Calu3 (cell line): Measurements from ENCODE around the gene HABP4. TPM values are rescaled to one million over a fixed set of nuclear protein-coding genes. Genes with fewer than 3 reads are reported as not detected.

Experiments
- BruUV-seq: library from RNA; stranded (reverse); fragments of 400-500 nt; replicated peaks from 2 replicates; lab custom pipeline; 2021; lab: Mats Ljungman, UMichigan
- CTCF ChIA-PET: fragments of 300-600 bp; sonication (Branson Sonifier 250); formaldehyde crosslinking; loops from one replicate; lab custom pipeline; 2022; ENCODE audit warnings: antibody characterized with exemption; lab: Charles Lee
- DNase-seq: peaks from one replicate; pipeline ENCODE4 v3.0.0; 2022
- H3K27ac Mint-ChIP-seq: one replicate; pipeline ENCODE4 v1.8.0; 2022; ENCODE audit warnings: mixed read lengths; ENCODE audit not compliant: unreplicated experiment
- H3K27me3 Mint-ChIP-seq: one replicate; pipeline ENCODE4 v1.8.0; 2022; ENCODE audit warnings: mixed read lengths; ENCODE audit not compliant: unreplicated experiment
- H3K36me3 Mint-ChIP-seq: one replicate; pipeline ENCODE4 v1.8.0; 2022; ENCODE audit warnings: mild to moderate bottlenecking, moderate library complexity, mixed read lengths; ENCODE audit not compliant: insufficient read depth, unreplicated experiment
- H3K4me1 Mint-ChIP-seq: one replicate; pipeline ENCODE4 v1.8.0; 2022; ENCODE audit warnings: mild to moderate bottlenecking, low read depth, mixed read lengths; ENCODE audit not compliant: unreplicated experiment
- H3K4me3 Mint-ChIP-seq: one replicate; pipeline ENCODE4 v1.8.0; 2022; ENCODE audit warnings: mild to moderate bottlenecking, low read depth, moderate library complexity, mixed read lengths; ENCODE audit not compliant: unreplicated experiment
- H3K9me3 Mint-ChIP-seq: one replicate; pipeline ENCODE4 v1.8.0; 2022; ENCODE audit warnings: low read depth, mixed read lengths; ENCODE audit not compliant: unreplicated experiment
- intact Hi-C: fragments of 100-400 bp; cut with micrococcal nuclease; formaldehyde crosslinking; loops from one replicate; pipeline ENCODE4 v1.10.0; 2022; ENCODE audit not compliant: unreplicated experiment
- total RNA-seq: library from RNA; stranded (reverse); gene quantifications from 2 replicates; pipeline ENCODE4 v1.2.3, GENCODE V29; 2022
- TF ChIP-seq, protein P1 (sequence below): fragments of 200-600 bp; IDR thresholded peaks from one replicate; pipeline ENCODE4 v1.8.0; 2022; ENCODE audit warnings: antibody characterized with exemption; ENCODE audit not compliant: unreplicated experiment

The HABP4 gene
- total RNA-seq, 1 experiment from 2014 or later = 11.6 TPM

DNA sequence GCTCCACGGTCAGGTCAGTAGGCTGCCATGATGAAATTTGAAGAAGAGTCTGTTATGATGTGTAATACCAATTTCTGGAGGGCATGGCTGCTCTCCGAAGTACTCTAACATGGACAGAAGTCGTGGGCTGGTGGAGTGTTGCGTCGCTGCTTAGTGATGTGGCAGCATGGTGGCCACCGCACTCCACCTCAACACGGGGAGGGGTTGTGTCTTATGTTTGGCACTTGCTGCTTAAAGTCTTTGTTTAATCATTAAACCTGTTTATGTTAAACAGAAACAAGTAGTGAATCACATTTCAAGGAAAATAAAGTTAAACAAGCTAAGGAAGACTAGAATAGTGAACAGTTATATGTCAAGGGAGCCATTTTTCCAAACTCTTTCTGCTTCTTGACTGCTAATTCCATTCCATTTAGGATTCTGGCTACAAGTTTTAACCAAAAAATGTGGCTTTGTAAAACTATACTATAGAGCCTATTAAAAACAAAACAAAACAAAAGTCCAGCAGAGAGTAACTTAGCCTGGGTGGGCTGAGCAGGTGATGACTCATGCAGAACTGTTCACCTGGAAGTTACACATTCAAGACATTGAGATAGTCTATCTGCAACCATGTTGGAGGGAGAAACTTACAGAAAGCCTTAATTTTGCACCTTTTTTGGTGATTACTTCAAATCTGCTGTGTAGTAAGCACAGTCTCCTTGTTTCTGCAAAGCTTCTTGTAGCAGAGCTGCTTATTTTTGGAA lies 9.5 kb downstream of the HABP4 start:
- intact Hi-C loops = no loop called here
- Mint-ChIP-seq H3K27ac (no peak overlapping the region), H3K36me3 (no peaks in the 10 kb centered on the region), H3K9me3 (no peaks in the 10 kb centered on the region), H3K27me3 (no peaks in the 10 kb centered on the region), H3K4me3 (no peak overlapping the region), H3K4me1 (peaks cover 6% of the 10 kb centered on the region)
- TF ChIP-seq, protein P1, sequence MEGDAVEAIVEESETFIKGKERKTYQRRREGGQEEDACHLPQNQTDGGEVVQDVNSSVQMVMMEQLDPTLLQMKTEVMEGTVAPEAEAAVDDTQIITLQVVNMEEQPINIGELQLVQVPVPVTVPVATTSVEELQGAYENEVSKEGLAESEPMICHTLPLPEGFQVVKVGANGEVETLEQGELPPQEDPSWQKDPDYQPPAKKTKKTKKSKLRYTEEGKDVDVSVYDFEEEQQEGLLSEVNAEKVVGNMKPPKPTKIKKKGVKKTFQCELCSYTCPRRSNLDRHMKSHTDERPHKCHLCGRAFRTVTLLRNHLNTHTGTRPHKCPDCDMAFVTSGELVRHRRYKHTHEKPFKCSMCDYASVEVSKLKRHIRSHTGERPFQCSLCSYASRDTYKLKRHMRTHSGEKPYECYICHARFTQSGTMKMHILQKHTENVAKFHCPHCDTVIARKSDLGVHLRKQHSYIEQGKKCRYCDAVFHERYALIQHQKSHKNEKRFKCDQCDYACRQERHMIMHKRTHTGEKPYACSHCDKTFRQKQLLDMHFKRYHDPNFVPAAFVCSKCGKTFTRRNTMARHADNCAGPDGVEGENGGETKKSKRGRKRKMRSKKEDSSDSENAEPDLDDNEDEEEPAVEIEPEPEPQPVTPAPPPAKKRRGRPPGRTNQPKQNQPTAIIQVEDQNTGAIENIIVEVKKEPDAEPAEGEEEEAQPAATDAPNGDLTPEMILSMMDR = no peak
- CTCF ChIA-PET = no interaction called here
- DNase-seq = no peak
- BruUV-seq = no TSS peak

DNA sequence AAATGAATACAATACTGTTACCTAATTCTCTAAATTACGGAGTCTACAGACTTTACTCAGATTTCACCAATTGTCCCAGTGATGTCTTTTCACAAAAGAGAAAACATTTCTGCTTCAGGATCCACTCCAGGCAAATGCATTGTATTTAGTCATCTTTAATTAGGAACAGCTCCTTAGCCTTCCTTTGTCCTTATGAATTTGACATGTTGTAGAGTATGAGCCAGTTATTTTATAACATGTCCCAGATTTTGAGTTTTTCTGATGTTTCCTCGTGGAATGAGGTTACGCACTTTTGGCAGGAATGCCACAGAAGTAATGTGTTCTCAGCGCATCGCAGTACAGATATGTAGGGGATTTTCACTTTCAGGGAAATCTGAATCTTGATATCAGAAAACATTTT lies 10.5 kb downstream of the HABP4 start:
- no peak overlapping the region for H3K4me3 Mint-ChIP-seq
- no peaks in the 10 kb centered on the region for H3K9me3 Mint-ChIP-seq
- no peak overlapping the region for H3K27ac Mint-ChIP-seq
- peaks cover 6% of the 10 kb centered on the region for H3K4me1 Mint-ChIP-seq
- intact Hi-C loops = no loop called here
- TF ChIP-seq, protein P1 = no peak
- H3K27me3 Mint-ChIP-seq = no peaks in the 10 kb centered on the region
- CTCF ChIA-PET = no interaction called here
- no peak for DNase-seq
- no TSS peak for BruUV-seq
- H3K36me3 Mint-ChIP-seq = no peaks in the 10 kb centered on the region

DNA sequence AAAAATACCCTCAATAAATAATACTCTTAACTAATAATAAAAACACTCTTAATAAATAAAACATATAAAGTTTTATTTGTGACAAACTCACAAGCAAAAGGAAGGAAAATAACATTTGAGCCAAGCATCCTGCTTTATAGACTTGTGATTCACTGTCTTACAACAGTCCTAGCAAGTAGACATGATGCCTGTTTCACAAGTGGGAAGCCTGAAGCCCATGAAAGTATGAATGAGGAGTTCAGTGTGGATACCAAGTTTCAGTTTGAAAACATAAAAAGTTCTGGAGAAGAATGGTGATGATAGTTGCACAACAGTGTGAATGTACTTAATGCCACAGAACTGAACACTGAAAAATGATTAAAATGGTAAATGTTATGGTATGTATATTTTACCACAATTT lies 10.9 kb downstream of the HABP4 start:
- CTCF ChIA-PET = no interaction called here
- BruUV-seq = no TSS peak

DNA sequence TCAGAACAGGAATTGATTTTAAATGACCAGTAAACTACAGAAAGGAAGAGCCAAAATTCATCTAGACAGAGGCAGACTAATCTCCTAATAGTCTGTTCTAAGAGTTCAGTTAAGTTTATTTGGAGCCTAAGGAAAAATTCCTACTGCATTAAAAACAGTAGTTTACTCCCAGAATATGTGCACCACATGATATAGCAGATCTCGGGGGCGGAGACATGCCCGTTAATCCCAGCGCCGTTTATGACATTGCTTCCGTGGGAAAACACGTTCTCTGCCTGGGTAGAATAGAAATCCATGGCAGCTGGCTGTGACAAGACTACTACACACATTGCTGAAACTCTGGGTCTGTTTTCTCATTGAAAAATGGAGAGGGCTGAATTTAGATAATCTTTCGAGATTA lies 11.4 kb downstream of the HABP4 start:
- Mint-ChIP-seq H3K4me3 (no peak overlapping the region), H3K27me3 (no peaks in the 10 kb centered on the region), H3K27ac (no peak overlapping the region), H3K4me1 (peaks cover 6% of the 10 kb centered on the region), H3K36me3 (no peaks in the 10 kb centered on the region), H3K9me3 (no peaks in the 10 kb centered on the region)
- CTCF ChIA-PET = no interaction called here
- TF ChIP-seq, protein P1 = no peak
- BruUV-seq = no TSS peak
- intact Hi-C loops = no loop called here
- DNase-seq = no peak

More for the DNA sequence above, 10.9 kb downstream of the HABP4 start:
- H3K4me1 Mint-ChIP-seq = peaks cover 6% of the 10 kb centered on the region
- H3K27ac Mint-ChIP-seq = no peak overlapping the region
- no peaks in the 10 kb centered on the region for H3K9me3 Mint-ChIP-seq
- intact Hi-C loops = no loop called here
- H3K36me3 Mint-ChIP-seq = no peaks in the 10 kb centered on the region
- no peak for DNase-seq
- H3K4me3 Mint-ChIP-seq = no peak overlapping the region
- H3K27me3 Mint-ChIP-seq = no peaks in the 10 kb centered on the region
- TF ChIP-seq, protein P1 = no peak
